Skeletal muscle cell (primary cell): Measurements from ENCODE around the gene CAPZB.
"Not testable (repeated sequence)": the region's sequence is repeated elsewhere in the genome, so short reads cannot be mapped to it uniquely, and the experiment has no call there.

Experiments used
- DNase-seq: peaks from one replicate; pipeline ENCODE4 v3.0.0-alpha.2; 2010; ENCODE audit warnings: low read depth
- H3K4me3 ChIP-seq: 2 replicates; pipeline ENCODE4 v1.5.1; 2011; ENCODE audit warnings: low read depth, mild to moderate bottlenecking, control low read depth, low read length, moderate library complexity

Gene CAPZB

DNA sequence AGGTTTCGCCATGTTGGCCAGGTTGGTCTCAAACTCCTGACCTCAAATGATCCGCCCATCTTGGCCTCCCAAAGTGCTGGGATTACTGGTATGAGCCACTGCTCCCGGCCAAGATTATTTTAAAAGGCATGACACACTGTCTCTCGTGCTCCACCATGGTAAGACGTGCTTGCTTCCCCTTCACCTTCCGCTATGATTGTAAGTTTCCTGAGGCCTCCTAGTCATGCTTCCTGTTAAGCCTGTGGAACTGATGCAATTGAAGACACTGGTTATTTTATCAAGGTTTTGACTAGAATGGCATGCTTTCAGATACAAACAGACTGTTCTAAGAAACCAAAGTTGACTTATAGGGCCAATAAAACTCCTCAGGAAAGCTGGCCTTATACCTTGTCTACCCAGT, 16.9 kb upstream of the CAPZB start:
- DNase-seq, H3K4me3 ChIP-seq: not testable (repeated sequence)

DNA sequence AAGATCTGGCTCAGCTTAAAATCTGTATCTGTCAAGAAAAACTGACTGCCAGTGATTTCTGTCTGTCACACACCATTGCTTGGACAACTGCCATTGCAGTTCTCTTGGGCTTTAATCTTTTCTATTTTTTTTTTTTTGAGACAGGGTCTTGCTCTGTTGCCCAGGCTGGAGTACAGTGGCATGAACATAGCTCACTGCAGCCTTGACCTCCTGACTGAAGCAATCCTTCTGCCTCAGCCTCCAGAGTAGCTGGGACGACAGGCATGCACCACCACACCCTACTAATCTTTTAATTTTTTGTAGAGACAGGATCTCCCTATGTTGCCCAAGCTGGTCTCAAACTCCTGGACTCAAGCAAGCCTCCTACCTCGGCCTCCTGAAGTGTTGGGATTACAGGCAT, 14.5 kb upstream of the CAPZB start:
- not testable (repeated sequence) for DNase-seq, H3K4me3 ChIP-seq

DNA sequence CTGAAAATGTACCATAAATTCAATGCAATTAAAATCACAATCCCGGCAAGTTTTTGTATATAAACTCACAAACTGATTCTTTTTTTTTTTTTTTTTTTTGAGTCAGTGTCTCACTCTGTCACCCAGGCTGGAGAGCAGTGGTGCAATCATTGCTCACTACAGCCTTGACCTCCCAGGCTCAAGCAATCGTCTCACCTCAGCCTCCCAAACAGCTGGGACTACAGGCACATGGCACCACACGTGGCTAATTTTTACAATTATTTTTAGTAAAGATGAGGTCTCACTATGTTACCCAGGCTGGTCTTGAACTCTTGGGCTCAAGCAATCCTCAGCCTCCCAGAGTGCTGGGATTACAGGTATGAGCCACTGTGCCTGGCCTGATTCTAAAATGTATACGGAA, 12.1 kb upstream of the CAPZB start:
- DNase-seq, H3K4me3 ChIP-seq: not testable (repeated sequence)

DNA sequence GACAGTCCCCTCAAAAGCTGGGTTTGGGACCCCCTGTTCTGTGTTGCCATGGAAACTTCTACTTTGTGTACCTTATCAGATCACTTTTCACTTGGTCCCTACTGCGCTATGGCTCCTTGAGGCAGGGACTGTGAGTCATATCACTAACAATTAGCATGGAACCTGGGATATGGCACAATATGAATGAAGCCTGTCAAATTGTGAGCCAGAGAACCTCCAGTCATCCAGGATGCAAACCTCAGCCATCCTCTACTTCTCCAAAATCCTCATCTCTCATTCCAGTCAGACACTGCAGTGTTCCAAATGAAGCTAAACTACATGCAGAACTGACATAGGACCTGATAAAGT, 11.2 kb upstream of the CAPZB start:
- no peak for DNase-seq

DNA sequence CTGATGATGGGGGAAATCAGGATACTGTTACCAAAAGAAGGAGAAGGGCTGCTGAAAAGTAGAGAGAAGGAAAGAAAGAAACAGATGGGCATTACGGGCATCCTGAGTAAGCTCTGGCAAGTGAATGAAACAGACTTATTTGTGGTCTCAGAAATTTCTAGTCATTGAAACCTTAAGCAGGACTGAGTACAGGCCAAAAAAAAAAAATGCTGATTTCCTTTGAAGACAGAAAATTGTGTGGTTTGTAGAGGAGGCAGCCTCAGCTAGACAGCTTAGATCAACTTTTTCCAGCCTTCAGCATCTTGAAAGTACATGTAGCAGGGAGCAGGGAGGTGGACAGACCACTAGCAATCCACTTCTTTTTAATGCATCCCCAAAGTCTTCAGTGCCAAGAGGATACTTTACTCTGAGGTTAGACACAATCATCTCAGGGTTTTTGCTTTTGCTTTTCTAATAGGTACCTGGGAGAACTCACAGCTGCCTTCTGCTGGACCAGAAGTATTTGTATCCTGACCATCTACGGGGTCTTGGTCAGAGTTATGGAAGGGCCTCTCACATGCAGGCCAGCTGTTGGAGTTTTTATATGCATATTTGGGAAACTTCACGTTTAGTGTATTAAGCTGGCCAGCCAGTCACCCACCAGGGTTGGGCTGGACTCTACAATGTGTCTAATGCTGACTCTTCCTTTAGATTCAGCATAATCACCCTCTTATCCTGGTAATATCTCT, 10.6 kb upstream of the CAPZB start:
- no peak overlapping the region for H3K4me3 ChIP-seq
- DNase-seq: no peak

More for the DNA sequence above, 11.2 kb upstream of the CAPZB start:
- no peak overlapping the region for H3K4me3 ChIP-seq

DNA sequence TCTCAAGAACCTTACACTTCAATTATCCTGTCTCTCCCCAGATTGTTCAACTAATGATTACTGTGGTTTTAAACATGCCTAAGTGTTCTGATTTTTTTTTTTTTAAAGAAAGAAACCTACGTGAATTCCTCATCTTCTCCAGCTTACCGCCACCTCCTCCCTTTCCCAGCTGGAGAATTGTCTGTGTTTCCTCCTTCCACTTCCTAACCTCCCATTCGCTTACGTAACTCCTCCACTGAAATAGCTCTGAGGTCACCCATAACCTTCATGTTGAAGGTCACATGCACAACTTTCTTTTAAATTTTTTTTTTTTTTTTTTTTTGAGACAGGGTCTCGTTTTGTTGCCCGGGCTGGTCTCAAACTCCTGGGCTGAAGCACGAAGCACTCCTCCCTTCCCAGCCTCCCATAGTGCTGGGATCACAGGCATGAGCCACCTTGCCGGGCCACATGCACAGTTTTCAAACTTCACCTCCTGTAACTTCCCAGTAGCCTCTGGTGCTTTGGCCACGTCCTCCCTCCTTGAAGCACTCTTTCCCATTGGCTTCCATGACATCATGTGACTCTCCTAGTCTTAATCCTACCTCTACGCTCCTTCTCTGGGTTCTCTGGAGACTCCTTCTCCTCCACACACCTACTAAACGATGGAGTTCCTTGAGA, 9.8 kb upstream of the CAPZB start:
- no peak overlapping the region for H3K4me3 ChIP-seq
- no peak for DNase-seq

DNA sequence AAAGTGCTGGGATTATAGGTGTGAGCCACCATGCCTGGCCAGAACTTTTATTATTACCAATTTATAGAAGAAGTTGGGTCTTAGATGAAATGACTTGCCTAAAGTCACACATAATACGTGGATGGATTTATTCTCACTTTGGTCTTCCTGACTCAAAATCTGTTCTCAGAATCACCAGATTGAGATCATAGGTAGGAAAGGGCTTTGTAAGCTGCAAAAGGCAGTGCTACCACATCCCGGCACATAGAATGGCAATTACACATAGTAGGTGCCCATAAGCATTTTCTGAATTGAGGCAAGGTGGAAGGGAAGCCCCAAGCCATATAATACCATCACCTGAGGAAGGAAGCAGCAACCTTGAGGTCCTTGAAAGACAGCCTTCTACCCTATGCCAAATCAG, 8.2 kb upstream of the CAPZB start:
- H3K4me3 ChIP-seq: no peak overlapping the region
- no peak for DNase-seq

DNA sequence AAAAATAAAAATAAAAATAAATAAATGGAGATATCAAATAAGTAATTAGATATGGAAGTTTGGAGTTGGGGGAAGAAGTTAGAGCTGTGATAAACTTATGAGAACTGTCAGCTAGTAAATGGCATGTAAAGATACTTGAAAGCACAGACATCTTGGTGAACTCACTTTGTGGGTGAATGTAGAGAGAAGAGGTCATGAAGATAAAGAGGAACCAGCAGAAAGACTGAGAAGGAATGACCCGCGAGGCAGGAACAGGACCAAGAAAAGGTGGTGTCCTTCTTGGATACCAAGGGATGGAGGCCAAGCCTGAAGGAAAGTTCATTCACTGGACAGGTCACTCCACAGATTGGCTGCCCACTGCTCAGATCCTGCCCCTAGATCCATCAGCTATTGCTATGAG, 4.7 kb upstream of the CAPZB start:
- H3K4me3 ChIP-seq: no peak overlapping the region
- DNase-seq: no peak

DNA sequence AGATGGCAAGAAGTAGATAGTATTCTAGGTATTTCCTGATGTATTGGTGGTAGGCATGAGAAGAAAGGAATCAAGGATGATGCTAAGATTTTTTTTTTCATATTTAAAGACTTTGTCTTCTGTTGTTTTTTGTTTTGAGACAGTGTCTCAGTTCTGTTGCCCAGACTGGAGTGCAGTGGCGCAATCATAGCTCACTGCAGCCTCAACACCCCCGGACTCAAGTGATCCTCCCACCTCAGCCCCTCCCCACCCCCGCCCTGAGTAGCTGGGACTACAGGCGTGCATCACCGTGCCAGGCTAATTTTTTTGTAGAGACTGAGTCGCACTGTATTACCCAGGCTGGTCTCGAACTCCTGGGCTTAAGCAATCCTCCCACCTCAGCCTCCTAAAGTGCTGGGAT, 2.8 kb upstream of the CAPZB start:
- no peak overlapping the region for H3K4me3 ChIP-seq
- no peak for DNase-seq

DNA sequence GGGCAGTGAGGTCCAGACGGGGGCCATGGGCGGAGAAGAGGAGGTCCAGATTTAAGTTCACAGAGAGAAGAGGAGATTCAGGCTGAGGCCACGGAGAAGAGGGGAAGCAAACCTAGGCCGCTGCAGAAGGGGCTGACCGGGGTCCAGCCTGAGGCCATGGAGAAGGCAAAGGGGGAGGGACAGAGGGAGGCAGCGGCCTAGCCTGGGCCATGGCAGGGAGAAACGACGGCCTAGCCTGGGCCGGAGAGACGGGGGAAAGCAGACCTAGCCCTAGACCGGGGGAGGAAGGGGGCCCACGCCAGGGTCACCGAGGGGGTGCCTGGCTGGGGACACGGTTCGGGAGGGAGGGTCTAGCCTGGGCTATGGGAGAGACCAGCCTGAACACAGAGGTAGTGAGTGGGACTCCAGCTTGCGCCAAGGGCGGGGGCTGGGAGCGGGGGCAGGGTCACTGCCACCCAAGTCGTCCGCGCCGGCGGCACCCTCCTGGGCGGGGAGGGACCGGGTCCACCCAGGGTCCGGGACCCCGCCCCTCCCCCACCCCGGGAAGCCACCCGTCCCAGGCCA, 459 bp downstream of the CAPZB start:
- H3K4me3 ChIP-seq: peak overlapping the region; percentile 96
- no peak for DNase-seq

DNA sequence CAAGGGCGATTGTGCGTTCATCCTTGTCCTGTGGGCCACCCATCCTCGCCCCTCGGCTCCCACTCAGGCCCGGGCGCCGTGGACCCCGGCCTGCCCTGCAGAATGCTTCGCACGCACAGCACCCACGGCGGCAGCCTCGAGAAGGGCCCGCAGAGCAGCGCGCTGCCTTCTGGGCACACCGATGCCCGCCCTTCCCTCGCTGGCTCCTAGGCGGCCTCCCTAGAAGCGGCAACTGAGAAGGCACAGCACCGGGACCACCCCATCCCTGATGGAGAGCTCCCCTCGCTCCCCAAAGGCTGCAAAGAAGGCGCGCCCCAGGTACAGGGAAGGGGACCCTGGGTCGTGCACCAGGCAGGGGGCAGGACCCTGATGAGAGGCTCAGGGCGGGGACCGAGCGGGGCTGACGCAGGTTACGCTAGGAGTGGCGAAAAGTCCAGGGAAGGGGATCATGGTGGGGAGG, 971 bp downstream of the CAPZB start:
- no peak for DNase-seq
- peak overlapping the region; percentile 96 for H3K4me3 ChIP-seq

DNA sequence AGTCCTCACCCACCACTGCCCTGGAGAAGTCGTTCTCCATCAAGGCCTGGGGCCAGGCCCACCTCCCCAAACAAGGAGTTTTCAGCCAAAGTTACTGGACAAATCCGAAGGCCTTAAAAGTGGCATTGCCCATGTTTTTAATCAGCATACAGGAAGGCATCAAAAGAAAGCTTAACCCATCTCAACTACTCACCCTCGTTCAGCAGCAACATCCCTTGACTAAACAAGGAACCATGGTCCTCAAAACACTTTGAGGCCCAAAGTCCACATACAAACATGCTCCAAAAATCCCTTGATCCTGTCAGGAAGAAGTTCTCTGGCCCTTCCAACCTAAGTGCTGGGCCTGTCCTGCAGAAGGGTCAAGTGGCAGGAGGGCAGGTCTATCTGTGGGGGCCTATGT, 1.6 kb downstream of the CAPZB start:
- H3K4me3 ChIP-seq: peak overlapping the region; percentile 96
- DNase-seq: no peak

DNA sequence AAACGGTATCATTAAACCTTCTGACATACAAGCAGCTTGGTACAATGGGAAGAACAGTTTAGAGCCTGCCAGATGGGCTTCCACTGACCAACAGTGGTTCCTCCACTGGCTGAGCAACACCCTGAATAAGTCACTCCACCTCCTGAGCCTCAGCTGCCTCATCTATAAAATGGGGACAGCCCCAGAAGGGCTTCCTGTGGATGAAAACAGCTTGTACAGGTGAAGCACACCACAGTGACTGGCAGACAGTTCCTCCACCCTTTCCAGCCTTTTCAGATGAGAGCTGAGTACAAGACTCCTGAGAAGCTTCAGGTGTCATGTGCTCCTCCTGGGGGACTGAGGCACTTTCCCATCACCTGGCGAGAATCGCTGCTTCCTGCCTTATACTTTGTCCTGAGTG, 2.1 kb downstream of the CAPZB start:
- DNase-seq: no peak
- peak overlapping the region; percentile 96 for H3K4me3 ChIP-seq

DNA sequence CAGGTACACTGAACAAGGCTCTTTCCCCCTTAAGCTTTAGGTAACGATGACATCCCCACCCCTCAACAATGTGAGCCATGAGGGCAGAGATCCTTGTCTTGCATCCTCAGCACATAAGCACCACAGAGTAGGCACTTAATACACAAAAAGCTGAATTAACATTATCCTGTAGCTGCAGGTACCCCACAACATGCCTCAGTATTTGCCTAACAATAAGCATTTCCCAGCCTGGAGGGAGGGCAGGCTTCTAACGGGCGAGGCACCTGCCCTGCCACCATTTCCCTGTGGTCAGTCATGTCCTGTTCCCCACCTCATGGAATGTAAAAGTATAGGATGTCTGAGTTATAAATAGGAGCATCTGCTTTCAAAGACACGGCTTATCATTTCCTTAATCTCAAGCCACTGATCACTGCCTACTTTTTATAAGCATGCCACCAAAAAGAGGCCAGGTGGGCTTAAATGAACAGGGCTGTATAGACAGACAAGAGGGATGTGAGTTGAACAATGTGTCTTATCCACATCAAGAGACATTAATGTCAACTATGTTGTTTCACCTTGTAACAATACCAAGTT, 3.4 kb downstream of the CAPZB start:
- DNase-seq: no peak
- no peak overlapping the region for H3K4me3 ChIP-seq

DNA sequence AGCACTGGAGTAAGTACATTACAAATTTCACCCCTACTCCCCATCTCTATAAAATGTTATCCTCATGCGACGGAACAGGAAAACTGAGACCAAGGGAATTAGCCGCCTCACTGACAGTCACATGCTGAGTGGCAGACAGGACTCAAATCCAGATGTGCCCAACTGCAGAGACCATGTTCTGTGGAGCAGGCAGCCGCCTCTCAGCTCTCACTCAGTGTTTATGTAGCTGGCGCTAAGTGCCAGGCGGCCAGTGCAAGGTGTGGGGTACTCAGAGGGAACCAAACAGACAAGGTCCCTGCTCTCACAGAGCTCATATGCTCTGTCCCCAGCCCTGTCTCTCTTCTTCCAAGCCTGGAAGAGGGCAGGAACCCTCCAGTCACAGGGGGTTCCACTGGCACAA, 5.1 kb downstream of the CAPZB start:
- no peak for DNase-seq
- no peak overlapping the region for H3K4me3 ChIP-seq

DNA sequence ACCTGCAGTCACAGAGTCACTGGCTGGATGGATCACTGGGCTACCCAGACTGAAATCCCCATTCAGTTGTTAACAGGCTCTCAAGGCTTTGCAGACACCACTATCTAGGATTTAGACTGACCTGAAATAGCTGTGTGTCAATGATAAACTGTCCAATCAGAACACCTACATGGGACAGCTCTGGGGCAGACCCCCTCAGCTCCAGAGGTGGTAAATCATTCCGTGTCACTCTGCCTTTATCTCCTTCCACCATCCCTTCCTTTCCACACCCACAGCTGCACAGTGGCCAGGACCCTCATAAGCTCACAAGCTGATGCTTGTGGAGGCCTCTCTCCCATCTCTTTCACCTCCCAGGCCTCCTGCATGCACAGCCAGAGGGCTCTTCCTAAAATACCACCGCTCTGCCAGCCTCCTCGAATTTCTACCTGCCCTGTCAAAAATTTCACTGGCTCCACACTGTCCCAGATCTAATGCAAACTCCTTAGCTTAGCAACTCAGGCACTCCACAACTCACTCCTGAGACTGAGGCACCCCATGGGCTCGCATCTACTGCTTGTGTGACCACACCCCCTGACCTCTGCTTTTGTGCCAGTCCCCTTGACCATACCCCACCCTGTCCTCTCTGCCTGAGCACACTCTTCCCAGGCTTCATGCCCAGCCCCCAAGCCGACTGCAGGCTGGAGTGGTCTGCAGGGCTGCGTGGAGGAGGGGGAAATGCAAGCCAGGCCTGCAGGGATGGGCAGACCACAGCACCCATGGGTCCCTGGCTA, 5.8 kb downstream of the CAPZB start:
- no peak for DNase-seq
- H3K4me3 ChIP-seq: no peak overlapping the region

DNA sequence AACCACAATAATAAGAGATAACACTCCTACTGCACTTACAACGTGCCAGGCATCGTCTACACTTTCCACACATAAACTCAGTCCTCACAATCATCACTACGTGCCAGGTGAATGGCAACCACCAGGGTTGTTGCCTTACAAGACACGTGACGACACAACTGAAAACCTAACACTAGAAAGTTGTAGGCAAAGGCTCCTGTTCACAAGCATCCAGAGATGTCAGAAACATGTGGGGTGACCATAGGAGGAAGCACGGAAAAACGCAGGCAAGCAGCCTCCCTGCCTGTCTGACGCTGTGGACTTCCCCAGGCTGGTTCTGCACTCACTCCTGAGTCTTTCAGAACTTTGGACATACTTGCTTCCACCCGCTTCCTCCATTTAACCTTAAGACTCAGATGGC, 7.0 kb downstream of the CAPZB start:
- no peak for DNase-seq
- no peak overlapping the region for H3K4me3 ChIP-seq

DNA sequence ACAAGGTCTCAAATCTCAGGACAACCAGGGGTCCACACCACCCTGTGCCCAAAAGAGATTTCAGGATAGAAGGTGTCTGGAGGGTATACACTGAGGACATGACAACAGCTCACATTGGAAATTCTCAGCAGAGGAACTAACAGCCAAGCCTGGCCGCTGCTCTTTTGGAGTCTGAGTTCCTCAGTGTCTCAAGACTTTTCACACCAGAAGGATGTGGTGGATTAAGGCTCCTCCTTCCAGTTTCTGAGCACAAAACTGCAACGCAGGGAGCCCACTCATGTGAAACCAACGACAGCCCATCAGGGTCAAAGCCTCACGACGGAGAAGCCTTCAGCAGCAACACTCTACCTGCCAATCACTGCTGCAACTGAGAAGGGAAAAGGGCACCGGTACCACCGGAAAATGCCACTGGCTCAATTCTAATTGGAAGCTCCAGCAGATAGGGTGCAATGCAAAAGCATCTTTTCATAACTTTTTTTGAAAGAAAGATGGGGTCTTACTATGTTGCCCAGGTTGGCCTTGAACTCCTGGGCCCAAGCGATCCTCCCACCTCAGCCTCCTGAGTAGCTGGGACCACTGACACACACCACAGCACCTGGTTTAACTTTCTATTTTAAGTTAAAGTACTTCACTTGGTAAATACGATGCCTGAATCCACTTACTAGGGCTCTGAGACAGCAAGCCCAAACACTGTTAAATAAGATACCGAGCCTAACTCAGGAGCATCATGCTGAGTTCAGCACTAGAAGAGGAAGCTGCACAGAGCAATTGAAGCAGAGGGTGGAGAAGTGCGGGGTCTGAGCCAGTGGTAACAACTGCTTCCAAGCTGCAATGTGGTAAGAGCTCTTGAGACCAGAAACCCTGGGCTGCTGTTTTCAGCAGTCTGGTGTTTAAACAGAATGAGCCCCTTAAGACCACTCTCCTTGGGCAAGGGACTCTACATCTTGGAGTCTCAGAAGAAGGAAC, 7.8 kb downstream of the CAPZB start:
- H3K4me3 ChIP-seq: no peak overlapping the region
- no peak for DNase-seq
